GM18520 (cell line): ENCODE results near the gene CADM4.
"Not testable (repeated sequence)": the region's sequence is repeated elsewhere in the genome, so short reads cannot be mapped to it uniquely, and the experiment has no call there.

Source experiments
- ATAC-seq: cut with Tn5 transposase; IDR thresholded peaks from one replicate; pipeline ENCODE4 v1.9.1; 2021; ENCODE audit not compliant: unreplicated experiment

Gene CADM4

DNA sequence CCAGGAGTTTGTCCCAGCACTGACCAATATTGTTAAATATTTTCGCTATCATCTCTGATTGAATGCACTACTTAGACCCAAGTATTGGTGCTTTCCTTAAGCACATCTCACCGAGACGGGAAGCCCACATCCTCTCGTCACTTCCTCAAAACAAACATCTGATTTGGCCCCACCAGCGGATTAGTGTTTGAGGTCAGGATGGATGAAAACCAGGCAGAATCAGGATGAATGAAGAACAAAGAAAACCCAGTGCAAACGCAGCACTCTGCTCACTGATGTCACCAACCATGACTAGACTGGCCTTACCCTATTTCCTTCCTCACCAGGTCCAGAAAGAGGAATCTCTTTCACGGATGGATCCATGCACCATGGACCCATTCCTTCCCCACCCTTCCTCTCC lies 24.4 kb upstream of the CADM4 start:
- ATAC-seq = no peak

DNA sequence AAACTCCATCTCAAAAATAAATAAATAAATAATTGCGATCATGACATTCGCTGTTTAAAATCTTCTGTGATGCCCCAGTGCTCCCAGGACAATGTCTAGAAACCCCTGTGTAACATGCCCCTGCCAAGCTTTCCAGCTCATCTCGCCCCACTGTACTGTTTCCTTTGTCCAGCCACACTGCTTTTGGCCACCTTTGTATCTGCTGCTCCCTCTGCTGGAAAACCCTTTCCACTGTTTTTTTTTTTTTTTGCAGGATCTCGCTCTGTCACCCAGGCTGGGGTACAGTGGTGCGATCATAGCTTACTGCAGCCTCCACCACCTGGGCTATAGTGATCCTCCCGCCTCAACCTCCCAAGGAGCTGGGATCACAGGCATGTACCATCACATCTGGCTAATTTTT lies 22.8 kb upstream of the CADM4 start:
- no peak for ATAC-seq

DNA sequence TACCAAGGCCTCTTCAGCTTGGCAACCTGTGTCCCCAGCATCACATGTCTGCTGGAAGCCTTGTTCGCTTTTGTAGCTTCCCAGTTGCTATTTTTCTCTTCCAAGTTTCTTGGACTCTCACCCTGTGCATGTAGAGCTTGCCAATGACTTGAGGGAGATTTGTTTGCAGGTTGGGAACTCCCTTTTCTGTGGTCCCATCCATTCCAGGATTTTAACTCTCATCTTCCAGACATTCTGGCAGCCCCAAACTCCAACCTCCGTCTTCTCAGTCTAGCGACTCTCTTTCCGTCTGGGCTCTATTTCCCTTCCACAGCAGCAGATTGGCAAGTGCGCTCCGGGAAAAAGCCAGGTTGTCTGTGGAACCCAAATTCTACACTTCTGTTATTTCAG lies 21.3 kb upstream of the CADM4 start:
- no peak for ATAC-seq

DNA sequence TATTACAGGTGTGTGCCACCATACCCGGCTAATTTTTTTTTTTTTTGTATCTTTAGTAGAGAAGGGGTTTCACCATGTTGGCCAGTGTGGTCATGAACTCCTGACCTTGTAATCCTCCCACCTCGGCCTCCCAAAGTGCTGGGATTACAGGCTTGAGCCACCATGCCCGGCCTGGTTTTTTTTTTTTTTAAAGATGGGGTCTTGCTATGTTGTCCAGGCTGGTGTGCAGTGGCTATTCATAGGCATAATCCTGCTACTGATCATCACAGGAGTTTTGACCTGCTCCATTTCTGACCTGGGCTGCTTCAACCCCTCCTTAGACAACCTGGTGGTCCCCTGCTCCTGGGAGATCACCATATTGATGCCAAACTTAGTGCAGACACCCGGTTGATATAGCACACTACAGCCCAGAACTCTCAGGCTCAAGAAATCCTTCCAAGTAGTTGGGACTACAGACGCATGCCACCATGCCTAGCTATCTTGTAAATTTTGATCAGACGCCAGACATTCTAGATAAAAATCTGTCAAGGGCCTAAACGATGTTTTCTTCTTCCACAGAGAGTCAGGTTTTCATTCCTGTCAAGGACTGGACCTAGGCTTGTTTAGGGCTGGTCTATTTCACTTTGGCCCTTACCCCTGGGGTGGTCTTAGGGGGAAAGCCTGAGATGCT lies 20.8 kb upstream of the CADM4 start:
- ATAC-seq = no peak

DNA sequence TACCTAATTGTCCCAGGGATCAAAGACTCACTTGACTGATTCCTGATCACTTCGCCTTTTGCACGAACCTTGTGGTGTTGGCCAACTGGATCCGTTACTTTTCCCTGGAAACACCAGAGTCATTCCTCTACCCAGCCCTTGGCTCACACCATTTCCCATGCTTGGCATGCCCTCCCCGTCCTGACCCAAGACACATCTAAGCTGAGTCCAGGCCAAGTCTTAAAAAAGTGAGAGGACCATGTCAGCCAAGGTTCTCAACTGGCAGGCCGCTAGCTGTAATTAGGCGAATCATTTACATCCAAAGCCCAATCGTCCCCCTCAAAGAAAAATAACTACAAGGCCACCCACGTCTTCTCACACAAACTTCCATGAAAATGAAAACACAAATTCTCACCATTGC lies 18.8 kb upstream of the CADM4 start:
- no peak for ATAC-seq

DNA sequence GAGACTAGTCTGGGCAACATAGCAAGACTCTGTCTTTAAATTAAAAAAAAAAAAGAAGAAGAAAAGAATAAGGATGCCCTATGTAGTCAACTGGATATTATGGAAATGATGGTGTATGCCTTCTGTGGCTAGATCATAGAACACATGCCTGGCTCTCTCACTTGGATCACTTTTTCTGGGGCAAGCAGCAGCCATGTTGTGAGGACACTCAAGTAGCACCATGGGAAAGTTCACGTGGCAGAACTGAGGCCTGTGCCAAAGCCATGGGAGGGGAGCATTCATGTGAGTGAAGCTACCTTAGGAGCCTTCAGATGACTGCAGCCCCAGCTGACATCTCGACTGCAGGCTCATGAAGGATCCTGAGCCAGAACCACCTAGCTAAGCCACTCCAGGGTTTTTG lies 18.4 kb upstream of the CADM4 start:
- no peak for ATAC-seq

DNA sequence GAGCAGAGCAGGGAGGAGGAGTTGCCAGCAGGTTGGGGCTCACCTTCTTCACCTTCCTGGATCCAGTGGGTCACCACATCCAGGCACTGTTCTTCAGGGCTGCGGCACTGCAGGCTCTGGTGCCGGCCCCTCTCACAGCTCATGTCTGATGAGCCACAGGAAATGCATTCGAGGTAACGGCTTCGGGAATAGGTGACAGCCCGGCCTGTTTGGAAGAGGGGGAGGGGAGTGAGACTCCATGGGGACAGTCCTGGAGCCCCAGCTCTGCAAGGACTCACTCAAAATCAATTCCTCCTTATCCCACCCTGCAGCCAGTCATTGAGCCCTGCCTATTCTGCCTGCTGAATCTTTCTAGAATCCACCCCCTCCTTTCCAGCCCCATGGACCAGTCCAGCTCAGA lies 16.8 kb upstream of the CADM4 start:
- no peak for ATAC-seq

DNA sequence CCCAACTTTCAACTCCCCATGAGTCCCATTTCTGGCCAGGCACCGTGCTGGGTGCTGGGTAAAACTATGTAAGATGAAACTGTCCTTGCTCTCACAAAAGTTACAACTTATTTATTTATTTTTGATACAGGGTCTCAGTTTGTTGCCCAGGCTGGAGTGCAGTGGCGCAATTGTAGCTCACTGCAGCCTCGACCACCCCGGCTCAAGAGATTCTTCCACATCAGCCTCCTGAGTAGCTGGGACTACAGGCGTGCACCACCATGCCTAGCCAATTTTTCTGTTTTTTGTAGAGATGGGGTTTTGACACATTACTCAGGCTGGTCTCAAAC lies 12.9 kb upstream of the CADM4 start:
- no peak for ATAC-seq

DNA sequence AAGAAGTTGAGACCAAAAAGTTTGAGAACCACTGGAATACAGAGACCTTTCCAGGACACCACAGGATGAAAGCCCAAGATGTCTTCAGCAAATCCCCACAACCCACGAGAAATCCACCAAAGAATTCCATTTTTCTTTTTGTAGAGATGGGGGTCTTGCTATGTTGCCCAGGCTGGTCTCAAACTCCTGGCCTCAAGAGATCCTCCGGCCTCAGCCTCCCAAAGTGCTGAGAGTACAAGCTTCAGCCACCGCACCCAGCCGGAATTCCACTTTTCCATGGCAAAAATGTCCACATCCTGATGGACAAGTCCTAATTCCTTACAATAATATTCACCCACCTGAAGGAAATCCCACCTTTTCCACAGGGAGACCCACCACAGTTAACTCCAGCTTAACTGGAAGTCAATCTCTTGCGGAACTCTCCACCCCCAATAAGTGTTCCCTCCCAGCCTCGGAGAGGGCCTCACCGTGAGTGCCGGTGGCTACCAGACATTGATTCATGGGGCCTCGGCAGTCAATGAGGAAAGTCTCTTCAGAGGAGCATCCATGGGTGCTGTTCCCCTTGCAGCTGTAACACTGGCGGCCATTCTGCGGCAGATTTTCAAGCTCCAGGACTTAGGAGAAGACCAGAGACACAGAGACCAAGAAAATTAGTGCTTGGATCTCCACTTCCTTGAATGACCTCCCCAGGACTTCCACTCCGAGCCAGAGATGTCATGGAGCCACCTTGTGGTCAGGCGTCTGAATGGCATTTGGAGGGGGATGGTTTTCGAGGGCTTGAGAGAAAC lies 12.3 kb upstream of the CADM4 start:
- no peak for ATAC-seq

DNA sequence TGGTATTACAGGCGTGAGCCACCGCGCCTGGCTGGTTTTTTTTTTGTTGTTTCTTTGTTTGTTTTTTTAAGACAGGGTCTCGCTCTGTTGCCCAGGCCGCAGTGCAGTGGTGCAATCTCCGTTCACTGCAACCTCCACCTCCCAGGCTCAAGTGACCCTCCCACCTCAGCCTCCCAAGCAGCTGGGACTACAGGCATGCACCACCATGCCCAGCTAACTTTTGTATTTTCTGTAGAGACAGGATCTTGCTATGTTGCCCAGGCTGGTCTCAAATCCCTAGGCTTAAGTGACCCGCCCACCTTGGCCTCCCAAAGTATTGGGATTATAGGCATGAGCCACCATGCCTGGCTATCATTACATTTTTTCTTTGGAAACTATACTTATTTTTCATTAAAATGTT lies 10.6 kb upstream of the CADM4 start:
- not testable (repeated sequence) for ATAC-seq

DNA sequence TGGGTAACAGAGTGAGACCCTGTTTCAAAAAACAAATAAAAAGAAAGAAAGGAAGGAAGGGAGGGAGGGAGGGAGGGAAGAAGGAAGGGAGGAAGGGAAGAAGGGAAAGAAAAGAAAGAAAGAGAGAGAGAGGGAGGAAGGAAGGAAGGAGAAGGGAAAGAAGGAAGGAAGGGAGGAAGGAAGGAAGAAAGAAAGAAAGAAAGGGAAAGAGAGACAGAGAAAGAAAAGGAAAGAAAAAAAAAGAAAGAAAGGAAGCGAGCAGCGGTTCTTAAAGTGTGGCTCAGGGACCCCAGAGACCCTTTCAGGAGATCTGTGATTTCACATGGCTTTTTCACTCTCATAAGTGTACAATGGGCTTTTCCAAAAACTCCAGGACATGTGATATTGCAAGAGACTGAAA lies 9.9 kb upstream of the CADM4 start:
- no peak for ATAC-seq

DNA sequence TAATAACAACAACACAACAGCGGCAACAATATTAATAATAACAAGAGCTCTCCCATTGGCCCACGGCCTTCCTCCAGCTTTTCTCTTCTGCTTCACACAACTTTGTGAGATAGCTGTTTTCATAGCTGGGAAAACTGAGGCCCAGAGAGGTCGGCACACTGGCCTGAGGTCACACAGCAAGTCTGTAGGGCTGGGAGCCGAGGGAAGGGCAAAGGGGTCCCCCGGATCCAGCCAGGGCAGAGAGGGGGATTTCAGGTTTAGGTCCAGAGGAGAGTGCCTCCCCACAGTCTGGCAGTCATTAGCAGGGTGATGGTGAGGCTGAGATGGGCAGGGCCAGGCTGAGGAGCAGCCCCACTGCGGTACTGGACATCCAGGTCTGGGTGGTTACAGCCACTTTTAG lies 9.0 kb upstream of the CADM4 start:
- ATAC-seq = no peak

DNA sequence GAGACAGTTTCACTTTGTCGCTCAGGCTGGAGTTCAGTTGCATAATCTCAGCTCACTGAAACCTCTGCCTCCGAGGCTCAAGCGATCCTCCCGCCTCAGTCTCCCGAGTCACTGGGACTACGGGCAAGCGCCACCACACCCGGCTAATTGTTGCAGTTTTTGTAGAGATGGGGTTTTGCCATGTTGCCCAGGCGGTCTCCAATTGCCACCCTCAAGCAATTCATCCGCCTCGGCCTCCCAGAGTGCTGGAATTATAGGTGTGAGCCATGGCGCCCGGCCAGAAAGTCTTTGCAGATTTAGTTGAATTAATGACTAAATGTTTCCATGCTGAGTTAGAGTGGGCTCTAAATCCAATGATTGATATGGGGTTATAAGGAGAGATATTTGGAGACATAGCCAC lies 4.5 kb upstream of the CADM4 start:
- ATAC-seq = no peak

DNA sequence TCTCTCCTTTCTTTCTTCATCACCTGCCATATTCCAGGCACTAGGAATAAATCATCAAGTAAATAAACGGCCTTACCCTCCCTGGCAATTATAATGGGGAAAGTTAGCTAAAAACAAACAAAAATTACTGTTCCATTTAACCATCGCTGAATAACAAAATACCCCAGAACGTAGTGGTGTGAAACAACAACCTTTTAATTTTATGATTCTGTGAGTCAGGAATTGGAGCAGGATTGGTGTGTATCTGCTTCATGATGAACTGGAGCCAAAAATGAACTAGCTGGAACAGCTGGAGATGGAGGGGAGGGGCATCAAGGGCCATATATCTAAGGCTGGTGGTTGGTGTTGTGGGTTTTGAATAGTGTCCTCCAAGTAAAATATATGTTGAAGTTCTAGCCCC lies 3.7 kb upstream of the CADM4 start:
- no peak for ATAC-seq

DNA sequence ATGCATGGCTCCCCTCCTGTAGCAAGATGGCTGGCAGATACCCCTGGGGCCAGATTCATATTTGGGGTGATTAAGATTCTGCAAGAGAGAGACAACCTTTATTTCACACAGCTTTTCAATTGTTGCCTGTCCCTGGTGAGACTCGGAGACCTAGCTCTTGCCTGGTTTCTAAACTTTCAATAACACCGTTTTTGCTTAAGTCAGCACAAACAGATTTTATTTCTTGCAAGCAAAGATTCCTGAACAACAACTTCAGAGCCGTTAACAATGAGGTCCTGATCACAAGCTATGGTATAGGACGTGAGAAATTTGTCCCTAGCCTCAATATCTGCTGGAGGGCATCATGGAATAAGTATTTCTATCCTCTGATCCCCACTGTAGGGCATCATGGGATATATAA lies 2.9 kb upstream of the CADM4 start:
- no peak for ATAC-seq

DNA sequence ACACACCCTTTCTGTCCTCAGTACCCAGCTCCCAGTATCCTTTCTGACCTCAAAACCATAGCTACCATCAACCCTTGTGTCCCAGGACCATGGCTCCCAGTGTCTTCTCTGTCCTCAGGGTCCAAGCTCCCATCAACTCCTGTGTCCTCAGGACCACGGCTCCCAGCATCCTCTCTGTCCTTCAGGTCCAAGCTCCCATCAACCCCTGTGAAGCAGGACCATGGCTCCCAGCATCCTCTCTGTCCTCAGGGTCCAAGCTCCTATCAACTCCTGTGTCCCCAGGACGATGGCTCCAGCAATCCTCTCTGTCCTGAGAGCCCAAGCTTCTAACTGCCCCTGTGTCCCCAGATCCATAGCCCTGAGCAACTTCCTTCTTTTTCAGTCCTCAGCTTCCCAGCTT lies 1.7 kb upstream of the CADM4 start:
- ATAC-seq = no peak

DNA sequence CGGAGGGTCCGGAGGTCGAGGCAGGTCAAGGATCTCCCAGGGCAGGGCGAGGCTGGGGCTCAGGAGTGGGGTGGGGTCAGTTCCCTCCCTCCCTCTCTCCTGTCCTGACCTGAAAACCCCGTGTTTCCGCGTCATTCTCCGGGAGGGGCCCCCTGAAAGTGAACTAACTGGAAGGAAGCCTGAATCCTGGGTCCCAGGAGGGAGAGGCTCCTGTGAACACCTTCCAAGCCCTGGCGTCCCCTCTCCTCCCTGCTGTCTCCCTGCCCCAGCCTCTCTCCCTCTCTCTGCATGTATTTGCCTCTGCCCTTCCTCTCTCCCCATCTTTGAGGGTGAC lies 741 bp upstream of the CADM4 start:
- no peak for ATAC-seq

DNA sequence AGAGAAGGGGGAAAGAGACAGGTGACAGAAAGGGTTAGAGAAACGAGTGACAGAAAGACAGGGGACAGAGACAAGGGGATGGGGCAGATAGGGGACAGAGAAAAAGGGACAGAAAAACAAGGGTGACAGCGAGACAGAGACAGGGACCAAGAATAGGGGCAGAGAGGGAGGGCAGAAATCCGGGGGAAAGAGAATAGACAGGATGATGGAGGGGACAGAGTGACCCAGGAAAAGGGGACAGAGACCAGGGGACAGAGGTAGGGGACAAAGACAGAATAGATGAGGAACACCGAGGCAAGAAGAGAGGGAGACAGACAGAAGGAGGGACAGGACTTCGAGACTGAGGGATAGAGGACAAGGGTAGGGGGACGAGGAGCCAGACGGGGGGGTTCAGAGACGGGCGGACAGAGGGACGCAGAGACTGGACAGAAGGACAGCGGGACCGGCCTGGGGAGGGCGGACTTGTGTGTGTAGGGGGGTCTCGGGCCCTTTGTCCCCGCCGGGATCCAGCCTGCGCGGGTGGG lies 593 bp downstream of the CADM4 start:
- ATAC-seq = no peak

DNA sequence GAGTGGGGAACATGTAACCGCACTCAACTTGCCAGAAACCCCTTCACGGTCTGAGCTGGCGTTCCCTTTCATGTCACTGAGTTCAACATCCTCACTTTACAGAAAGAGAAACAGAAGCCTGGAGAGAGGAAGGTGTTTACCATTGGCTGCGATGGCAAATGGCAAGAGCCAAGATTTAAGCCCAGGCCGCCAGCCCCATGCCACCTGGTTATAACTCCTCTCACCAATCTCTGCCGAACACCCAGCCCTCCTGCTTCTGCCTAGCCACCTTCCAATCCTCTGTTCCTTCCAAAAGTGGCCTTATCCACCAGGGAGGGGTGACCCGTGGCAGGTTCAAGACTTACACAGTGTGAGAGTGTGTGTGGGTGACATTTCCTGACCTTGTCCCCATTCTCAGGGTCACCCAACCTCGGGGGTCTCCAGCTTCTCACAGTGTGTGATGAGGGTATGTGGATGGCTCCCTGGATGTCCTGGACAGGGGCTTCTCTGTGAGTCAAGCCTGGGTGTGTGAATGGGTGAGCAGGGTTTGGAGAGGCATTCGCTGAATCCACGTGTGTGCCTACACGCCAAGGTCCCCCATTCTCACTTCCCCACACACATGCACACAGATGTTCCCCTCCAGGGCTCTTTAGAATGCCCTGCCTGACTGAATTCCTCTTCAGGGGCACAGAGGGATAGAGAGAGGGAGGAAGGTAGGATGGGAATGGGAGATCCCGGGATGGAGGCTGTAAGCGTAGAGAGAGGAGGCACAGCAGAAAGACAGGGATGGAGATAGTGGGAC lies 1.2 kb downstream of the CADM4 start:
- no peak for ATAC-seq

DNA sequence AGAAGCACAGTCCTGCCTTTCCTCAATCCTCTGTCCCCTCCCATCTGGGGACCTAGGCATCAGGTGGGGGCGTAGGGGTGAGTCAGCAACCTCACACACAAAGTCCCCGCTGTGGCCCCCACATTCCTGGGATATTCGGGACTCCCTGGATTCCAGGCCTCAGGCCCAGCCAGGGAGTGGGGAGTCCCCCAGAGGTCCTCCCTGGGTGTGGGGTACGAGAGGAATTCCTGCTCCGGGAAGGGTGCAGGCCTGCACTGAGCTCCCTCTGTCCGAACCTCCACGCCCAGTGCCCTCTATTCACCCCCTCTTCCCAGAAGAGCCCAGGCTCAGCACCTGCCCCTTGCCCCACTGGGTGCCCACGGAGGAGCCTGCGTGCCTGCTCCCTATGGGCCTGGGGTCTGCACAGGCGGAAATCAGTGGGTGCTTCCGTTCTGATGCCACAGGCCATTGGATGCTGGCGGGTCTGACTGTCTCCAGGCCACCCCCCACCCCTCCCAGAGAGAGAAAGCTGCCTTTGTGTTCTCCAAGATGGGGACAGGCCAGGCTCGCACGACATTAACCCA lies 3.4 kb downstream of the CADM4 start:
- no peak for ATAC-seq

DNA sequence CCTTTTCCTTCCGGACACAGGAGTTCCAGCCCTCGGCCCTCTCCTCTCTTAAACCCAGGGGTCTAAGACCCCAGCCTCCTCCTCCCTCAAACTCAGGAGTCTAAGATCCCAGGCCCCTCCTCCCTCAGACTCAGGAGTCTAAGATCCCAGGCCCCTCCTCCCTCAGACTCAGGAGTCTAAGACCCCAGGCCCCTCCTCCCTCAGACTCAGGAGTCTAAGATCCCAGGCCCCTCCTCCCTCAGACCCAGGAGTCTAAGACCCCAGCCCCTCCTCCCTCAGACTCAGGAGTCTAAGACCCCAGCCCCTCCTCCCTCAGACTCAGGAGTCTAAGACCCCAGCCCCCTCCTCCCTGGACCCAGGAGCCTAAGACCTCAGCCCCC lies 4.1 kb downstream of the CADM4 start:
- ATAC-seq = not testable (repeated sequence)
